Measurements from ENCODE around the gene SCAF11.

GRCh38 chr12:45933504-45933903, 56.9 kb downstream of the SCAF11 start:
- TF ChIP-seq POLR2AphosphoS5 (IDR thresholded peaks at IDR 0.05; ENCODE audit: low read depth, low read length): no peak
- no peak for TF ChIP-seq FOXP2 (optimal IDR thresholded peaks at IDR 0.05; ENCODE audit: borderline replicate concordance, extremely low read depth, extremely low read length, insufficient read depth)
- TF ChIP-seq TAF1 (IDR thresholded peaks at IDR 0.05; ENCODE audit: borderline replicate concordance, insufficient read depth, low read length): no peak
- no peak for TF ChIP-seq REST (IDR thresholded peaks at IDR 0.05; ENCODE audit: insufficient read depth in 1 of 2, low read depth in 2 of 2, low read length in 2 of 2)
- no peak for TF ChIP-seq SIN3A (IDR thresholded peaks at IDR 0.05; ENCODE audit: borderline replicate concordance, insufficient read depth, low read length)
